Smooth muscle cell of trachea (primary cell): ENCODE measurements around the gene EIF3L. TPM values are rescaled to one million over a fixed set of nuclear protein-coding genes. Genes with fewer than 3 reads are reported as not detected.

ENCODE experiments used
- total RNA-seq: library from RNA; depleted of rRNA; stranded (reverse); fragments of >200 nt; gene quantifications from 2 replicates; pipeline ENCODE4 v1.2.1, GENCODE V29; 2014

EIF3L gene
- total RNA-seq, result 313 and 409 TPM in 2 replicates

DNA sequence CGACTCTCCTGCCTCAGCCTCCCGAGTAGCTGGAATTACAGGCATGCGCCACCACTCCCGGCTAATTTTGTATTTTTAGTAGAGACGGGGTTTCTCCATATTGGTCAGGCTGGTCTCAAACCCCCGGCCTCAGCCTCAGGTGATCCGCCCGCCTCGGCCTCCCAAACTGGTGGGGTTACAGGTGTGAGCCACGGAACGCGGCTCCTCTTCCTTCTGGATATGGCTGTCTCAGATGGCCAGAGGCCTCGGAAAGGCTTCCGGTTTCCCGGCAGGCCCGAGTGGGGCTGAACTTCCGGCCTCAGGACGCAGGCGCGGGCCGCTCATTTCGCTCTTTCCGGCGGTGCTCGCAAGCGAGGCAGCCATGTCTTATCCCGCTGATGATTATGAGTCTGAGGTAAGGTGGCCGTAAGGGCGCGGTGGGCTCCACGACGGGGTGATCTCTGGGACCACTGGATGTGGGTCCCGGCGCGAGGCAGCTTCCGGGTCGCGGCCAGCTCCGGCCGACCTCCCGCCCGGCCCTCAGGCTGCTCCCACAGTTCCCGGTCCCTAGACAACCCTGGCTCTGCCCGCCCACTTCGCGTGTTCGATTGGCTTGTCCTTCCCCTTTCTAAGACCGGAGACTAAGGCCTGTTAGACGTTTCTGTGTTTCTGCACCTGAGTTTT lies at the start of gene EIF3L:
Gene EIF3L, plus strand, starts transcription at position 331 of the 663 bp plus-strand sequence. Its CDS starts 31 bp downstream, at position 362.

DNA sequence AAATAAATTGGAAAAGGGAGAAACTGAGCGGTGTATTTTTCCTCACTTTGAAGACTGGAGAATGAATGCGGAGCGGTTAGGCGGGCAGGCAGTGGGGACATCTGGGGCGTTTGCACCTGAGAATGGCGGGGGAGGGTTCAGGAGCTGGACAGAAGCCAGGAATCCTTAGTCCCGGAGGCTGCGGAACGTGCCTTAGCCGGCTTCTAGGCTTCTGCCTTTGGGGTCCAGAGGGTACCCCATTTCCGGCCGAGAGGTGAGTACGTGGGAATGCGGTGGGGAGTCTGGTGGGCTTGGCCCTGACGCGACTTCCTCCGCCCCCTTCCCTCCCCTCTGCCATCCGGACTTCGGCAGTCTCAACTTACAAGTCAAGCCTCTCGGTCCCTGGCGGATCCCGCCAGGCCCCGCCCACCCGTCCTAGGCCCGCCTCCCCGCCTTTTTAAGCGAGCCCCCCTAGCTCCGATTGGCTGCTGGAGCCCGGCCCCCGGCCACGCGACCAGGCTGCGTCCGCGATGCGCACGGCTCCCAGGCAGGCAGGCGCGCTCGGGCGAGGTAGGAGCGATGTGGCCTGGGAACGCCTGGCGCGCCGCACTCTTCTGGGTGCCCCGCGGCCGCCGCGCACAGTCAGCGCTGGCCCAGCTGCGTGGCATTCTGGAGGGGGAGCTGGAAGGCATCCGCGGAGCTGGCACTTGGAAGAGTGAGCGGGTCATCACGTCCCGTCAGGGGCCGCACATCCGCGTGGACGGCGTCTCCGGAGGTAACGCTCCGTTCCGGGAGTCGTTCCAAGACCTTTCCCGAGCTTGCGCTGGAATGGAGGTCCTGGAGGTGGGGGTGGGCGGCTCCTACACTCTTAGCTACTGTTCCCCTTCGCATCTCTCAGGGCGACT lies 41.6 kb upstream of the EIF3L start, which contains the start of gene GCAT:
Gene GCAT, plus strand, starts transcription at position 525 of the 884 bp plus-strand sequence. Its CDS starts 34 bp downstream, at position 559.

DNA sequence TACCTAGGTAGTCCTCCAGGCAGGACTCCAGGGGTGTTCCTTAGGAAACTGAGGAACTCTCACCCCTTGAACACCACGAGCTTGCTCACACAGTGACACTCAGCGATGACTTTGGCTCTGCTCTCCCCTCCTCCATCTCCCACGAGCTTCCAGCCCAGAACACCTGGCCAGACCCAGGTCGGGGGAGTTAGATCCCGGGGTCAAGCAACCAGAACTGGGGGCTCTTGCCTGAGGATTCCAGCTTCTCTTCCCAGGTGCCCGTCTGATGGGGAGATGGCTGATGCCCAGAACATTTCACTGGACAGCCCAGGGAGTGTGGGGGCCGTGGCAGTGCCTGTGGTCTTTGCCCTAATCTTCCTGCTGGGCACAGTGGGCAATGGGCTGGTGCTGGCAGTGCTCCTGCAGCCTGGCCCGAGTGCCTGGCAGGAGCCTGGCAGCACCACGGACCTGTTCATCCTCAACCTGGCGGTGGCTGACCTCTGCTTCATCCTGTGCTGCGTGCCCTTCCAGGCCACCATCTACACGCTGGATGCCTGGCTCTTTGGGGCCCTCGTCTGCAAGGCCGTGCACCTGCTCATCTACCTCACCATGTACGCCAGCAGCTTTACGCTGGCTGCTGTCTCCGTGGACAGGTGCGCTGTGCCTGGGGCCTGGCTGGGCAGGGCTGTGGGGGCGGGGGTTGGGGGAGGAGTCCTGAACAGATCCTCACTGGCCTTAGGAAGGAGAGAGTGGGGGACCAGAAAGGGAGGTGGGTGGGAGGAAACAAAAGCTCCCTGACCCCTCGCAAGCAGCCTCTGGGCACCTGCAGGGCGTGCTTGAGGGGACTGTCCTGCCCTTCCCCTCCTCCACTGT lies 25.9 kb upstream of the EIF3L start, which contains the start of gene GALR3:
Gene GALR3, plus strand, starts transcription at position 249 of the 852 bp plus-strand sequence. Its CDS starts 25 bp downstream, at position 274.

DNA sequence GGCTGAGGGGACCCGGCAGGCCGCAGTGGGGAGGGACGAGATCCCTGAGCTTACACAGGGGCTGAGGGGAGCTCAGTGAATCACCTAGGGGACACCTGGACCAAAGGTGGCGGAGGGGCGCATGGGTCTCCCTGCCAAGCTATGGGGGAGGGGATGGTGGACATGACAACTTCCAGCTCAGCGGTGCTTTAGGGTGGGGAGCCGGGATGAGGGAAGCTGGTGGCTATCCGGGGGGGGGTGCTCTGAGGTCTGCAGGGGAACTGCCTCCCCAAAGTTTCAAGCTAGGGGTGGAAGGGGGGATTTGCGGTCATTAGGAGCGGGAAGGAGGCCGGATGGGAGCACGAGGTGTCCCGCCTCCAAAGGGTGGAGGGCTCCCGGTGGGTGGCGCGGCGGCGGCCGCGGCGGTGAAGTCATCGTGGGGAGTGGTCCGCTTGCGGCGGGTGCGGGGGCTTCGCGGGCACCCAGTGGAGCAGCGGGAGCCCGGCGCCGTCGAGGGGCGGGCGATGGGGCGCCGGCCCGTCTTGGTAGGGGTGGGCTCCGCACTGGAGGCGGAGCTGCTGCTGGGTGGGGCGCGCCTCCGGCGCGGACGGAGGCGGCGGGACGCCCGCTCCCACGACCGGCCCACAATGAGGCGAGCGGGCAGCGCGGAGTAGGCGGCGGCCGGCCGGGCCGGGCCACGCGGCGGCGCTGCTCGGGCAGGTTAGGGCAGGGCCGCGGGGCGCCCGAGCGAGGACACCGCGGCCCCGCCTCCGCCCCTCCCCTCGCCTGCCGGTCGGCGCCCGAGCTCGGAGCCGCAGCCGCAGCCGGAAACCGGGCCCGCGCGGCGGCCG lies 56.5 kb downstream of the EIF3L start, which contains the start of gene MICALL1:
Gene MICALL1, plus strand, starts transcription at position 764 of the 830 bp plus-strand sequence. CDS start 126 bp downstream, outside the sequence.

Other genes starting within 250 kb of the EIF3L start
- gene GGA1, start 240.6 kb upstream of the EIF3L start, total RNA-seq, result 52.3 and 53.2 TPM in 2 replicates
- gene SH3BP1, start 209.8 kb upstream of the EIF3L start, total RNA-seq, result 11.5 and 11.7 TPM in 2 replicates
- 6.4 and 9.1 TPM in 2 replicates for gene PDXP, start 190.7 kb upstream of the EIF3L start, total RNA-seq
- 5,552 and 9,643 TPM in 2 replicates for gene LGALS1, start 173.8 kb upstream of the EIF3L start, total RNA-seq
- gene NOL12, start 163.1 kb upstream of the EIF3L start, total RNA-seq, result 16.0 and 29.7 TPM in 2 replicates
- gene TRIOBP, start 152.4 kb upstream of the EIF3L start, total RNA-seq, result 296 and 339 TPM in 2 replicates
- 27.5 and 27.6 TPM in 2 replicates for gene GCAT, start 41.5 kb upstream of the EIF3L start, total RNA-seq
- not detected in 2 replicates for gene GALR3, start 26.0 kb upstream of the EIF3L start, total RNA-seq
- 25.0 and 36.7 TPM in 2 replicates for gene ANKRD54, start 5.1 kb upstream of the EIF3L start, total RNA-seq
- gene MICALL1, start 56.9 kb downstream of the EIF3L start, total RNA-seq, result 16.7 and 27.3 TPM in 2 replicates
- 0.29 and 0.50 TPM in 2 replicates for gene C22orf23, start 104.2 kb downstream of the EIF3L start, total RNA-seq
- 36.9 and 37.4 TPM in 2 replicates for gene POLR2F, start 104.3 kb downstream of the EIF3L start, total RNA-seq
- gene SOX10, start 135.1 kb downstream of the EIF3L start, total RNA-seq, result not detected in 2 replicates
- 9.4 and 9.6 TPM in 2 replicates for gene PICK1, start 208.0 kb downstream of the EIF3L start, total RNA-seq
- 0.17 TPM in 1 of 2 replicates, not detected in the other for gene SLC16A8, start 234.8 kb downstream of the EIF3L start, total RNA-seq